Thyroid gland (tissue), 4 donors: ENCODE measurements around the gene CCDC81. TPM values are rescaled to one million over a fixed set of nuclear protein-coding genes. Genes with fewer than 3 reads are reported as not detected.

ENCODE experiments used
- DNase-seq, 2 donors: peaks; one replicate each; pipeline ENCODE4 v3.0.0-alpha.2; 2019
- H3K27ac ChIP-seq, 3 donors: fragments of 200-600 bp; sonication (generic); 1 replicate in 2 of 3; 2 replicates in 1 of 3; pipeline ENCODE4 v1.5.1; 2016 to 2019; ENCODE audit warnings: mild to moderate bottlenecking in 1 of 3, moderate library complexity in 1 of 3
- H3K27me3 ChIP-seq: fragments of 200-600 bp; sonication (generic); one replicate; pipeline ENCODE4 v1.5.1; 2019
- H3K36me3 ChIP-seq, 2 donors: fragments of 200-600 bp; sonication (generic); one replicate each; pipeline ENCODE4 v1.5.1; 2016 to 2019
- H3K4me1 ChIP-seq, 2 donors: fragments of 200-600 bp; sonication (generic); one replicate each; pipeline ENCODE4 v1.5.1; 2017 to 2019
- H3K4me3 ChIP-seq, 3 donors: fragments of 200-600 bp; sonication (generic); replicated peaks in 1 of 3; 1 replicate in 2 of 3; 2 replicates in 1 of 3; pipeline ENCODE4 v1.5.1; 2016; ENCODE audit warnings: mild to moderate bottlenecking in 1 of 3
- H3K9me3 ChIP-seq: fragments of 200-600 bp; sonication (generic); one replicate; pipeline ENCODE4 v1.5.1; 2017
- CTCF ChIP-seq, 6 experiments: fragments of 200-600 bp in 3 of 6; fragments of 450-650 bp in 3 of 6; sonication (generic) in 3 of 6; IDR thresholded peaks; one replicate each; pipeline ENCODE4 v1.5.1; 2016 to 2019; ENCODE audit warnings: antibody characterized with exemption in 6 of 6, mild to moderate bottlenecking in 2 of 6, inconsistent platforms in 1 of 6, moderate library complexity in 1 of 6
- POLR2A ChIP-seq, 2 donors: fragments of 450-650 bp; IDR thresholded peaks; one replicate each; pipeline ENCODE4 v1.6.1; 2017; ENCODE audit warnings: antibody characterized with exemption in 2 of 2, mild to moderate bottlenecking in 2 of 2, moderate library complexity in 1 of 2
- WGBS, 2 donors: methylation state at CpG; one replicate each; pipeline ENCODE4 v1.1.5; 2017; 5-methylcytosine and 5-hydroxymethylcytosine counted together
- intact Hi-C: fragments of 100-400 bp; cut with DNase I; formaldehyde crosslinking; loops from one replicate; pipeline ENCODE4 v1.15.1; 2023
- total RNA-seq, 4 donors: library from RNA; depleted of rRNA; stranded (reverse); fragments of >200 nt; gene quantifications; one replicate each; pipeline ENCODE4 v1.2.3, GENCODE V29; 2016

The CCDC81 gene
- total RNA-seq, 4 donors from 2014 or later = 0.34 to 5.0 (median 2.8) TPM

GRCh38 chr11:86469491-86470388 lies 95.1 kb downstream of the CCDC81 start:
- Histone ChIP-seq H3K9me3 (no peaks in the 10 kb centered on the region), H3K27me3 (no peaks in the 10 kb centered on the region), H3K4me1 (peaks cover 0 to 20% of the 10 kb centered on the region in 2 donors), H3K36me3 (no peaks in the 10 kb centered on the region), H3K4me3 (no peak overlapping the region), H3K27ac (no peak overlapping the region)
- peak in 1 of 2 donors; percentile 12 for DNase-seq
- intact Hi-C loops = loop anchor here (10.0 kb wide), 1 partner anchor 115 kb away; no protein-coding TSS in a partner anchor
- 66 to 76% methylated on average over 5 of the region's 5 CpGs for WGBS, 2 donors
- TF ChIP-seq POLR2A (IDR thresholded peaks at IDR 0.05) = no peak
- TF ChIP-seq CTCF (IDR thresholded peaks at IDR 0.05) = no peak

Other genes starting within 250 kb of the CCDC81 start
- gene EED, start 130.1 kb upstream of the CCDC81 start, total RNA-seq = 10 to 100 TPM; 25.5 to 46.0 (median 33.0) TPM
- 10 to 100 TPM; 32.9 to 53.6 (median 36.9) TPM for gene HIKESHI, start 72.6 kb upstream of the CCDC81 start, total RNA-seq